Measurements from ENCODE around the gene NRXN3. TPM values are rescaled to one million over a fixed set of nuclear protein-coding genes. Genes with fewer than 3 reads are reported as not detected.

Gene NRXN3
- total and polyA plus RNA-seq, 2 experiments from 2014 or later = 0.08 to 0.11 TPM

DNA sequence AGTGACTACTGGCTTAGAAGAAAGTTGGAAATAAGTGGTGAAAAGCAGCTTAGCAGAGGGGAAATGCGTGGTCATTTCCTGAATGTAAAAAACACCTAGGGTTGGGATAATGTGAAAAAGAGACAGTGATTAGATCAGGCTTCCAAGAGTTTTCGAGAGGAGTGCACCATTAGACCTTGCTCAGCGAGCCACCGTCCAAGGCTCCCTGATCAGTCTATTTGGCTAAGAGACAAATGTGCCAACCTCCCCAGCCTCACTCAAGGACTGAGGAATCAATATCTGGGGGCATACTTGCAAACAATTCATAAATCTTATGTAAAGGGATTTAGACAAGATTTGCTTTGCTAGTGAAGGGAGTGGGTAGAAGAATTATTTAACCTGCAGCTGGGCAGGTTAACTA lies 594.5 kb downstream of the NRXN3 start:
- Histone ChIP-seq H2AFZ (0 out of 2 replicates have a peak overlapping the region, but pooled peaks have one; percentile 24), H3K27me3 (replicated peaks; ENCODE audit: insufficient read depth) (no peaks in the 10 kb centered on the region), H3K4me3 (0 out of 2 replicates have a peak overlapping the region, but pooled peaks have one; percentile 20), H3K9ac (no peak overlapping the region), H3K4me2 (ENCODE audit: unreplicated experiment) (peak overlapping the region; percentile 69), H3K9me3 (ENCODE audit: low read depth) (no peaks in the 10 kb centered on the region), H3K27ac (no peak overlapping the region), H3K36me3 (ENCODE audit: low read depth) (no peaks in the 10 kb centered on the region), H3K4me1 (ENCODE audit: insufficient read depth) (0 out of 2 replicates have a peak, but pooled peaks cover 4% of the 10 kb centered on the region), H3K9me2 (ENCODE audit: insufficient read depth) (no peaks in the 10 kb centered on the region), H3F3A (ENCODE audit: insufficient read depth) (no peaks in the 10 kb centered on the region; the same call in 1 of the 2 replicates), H3K79me2 (ENCODE audit: insufficient read depth) (no peaks in the 10 kb centered on the region), H4K20me1 (ENCODE audit: insufficient read depth) (no peaks in the 10 kb centered on the region)
- in situ Hi-C loops (cut with MboI) = no loop called here
- TF ChIP-seq EZH2phosphoT487 (IDR thresholded peaks at IDR 0.05; ENCODE audit: insufficient read depth, low read depth) (no peak), EZH2 (IDR thresholded peaks at IDR 0.05; ENCODE audit: insufficient read depth, poor library complexity, severe bottlenecking) (no peak)
- DNase-seq = peak; percentile 17
- WGBS, 2 experiments (ENCODE audit: low coverage in 1 of 2, low lambda C conversion rate in 2 of 2, missing lambda C conversion rate in 2 of 2) = 37 to 45% methylated on average over 4 of the region's 4 CpGs

DNA sequence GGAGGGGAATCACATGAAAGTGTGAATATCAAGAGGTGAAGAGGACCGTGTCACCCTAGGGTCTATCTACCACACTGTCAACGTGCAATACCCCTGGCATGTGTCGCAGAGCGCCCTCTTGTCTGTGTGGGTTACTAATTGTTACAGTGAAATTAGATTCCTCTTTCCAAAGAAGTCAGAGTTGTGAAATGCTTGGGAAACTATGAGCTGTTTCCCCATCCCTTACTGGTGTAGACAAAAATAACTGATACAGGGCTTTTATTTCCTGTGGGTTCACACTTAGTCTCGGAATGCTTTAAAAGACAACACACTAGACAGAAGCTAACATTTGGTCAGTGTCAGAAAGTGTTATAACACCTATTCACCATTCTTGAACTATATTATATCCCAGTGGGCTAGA lies 597.3 kb downstream of the NRXN3 start:
- Histone ChIP-seq H3F3A (ENCODE audit: insufficient read depth) (no peaks in the 10 kb centered on the region; the same call in 1 of the 2 replicates), H2AFZ (no peak overlapping the region), H3K9me3 (ENCODE audit: low read depth) (no peaks in the 10 kb centered on the region), H4K20me1 (ENCODE audit: insufficient read depth) (no peaks in the 10 kb centered on the region), H3K9ac (no peak overlapping the region), H3K79me2 (ENCODE audit: insufficient read depth) (no peaks in the 10 kb centered on the region), H3K4me3 (no peak overlapping the region), H3K4me1 (ENCODE audit: insufficient read depth) (0 out of 2 replicates have a peak, but pooled peaks cover 4% of the 10 kb centered on the region), H3K27ac (no peak overlapping the region), H3K36me3 (ENCODE audit: low read depth) (no peaks in the 10 kb centered on the region), H3K4me2 (ENCODE audit: unreplicated experiment) (no peak overlapping the region), H3K9me2 (ENCODE audit: insufficient read depth) (no peaks in the 10 kb centered on the region), H3K27me3 (replicated peaks; ENCODE audit: insufficient read depth) (no peaks in the 10 kb centered on the region)
- in situ Hi-C loops (cut with MboI) = no loop called here
- DNase-seq = no peak
- TF ChIP-seq EZH2 (IDR thresholded peaks at IDR 0.05; ENCODE audit: insufficient read depth, poor library complexity, severe bottlenecking) = no peak
- no peak for TF ChIP-seq EZH2phosphoT487 (IDR thresholded peaks at IDR 0.05; ENCODE audit: insufficient read depth, low read depth)
- 36 to 39% methylated on average over 5 of the region's 5 CpGs for WGBS, 2 experiments (ENCODE audit: low coverage in 1 of 2, low lambda C conversion rate in 2 of 2, missing lambda C conversion rate in 2 of 2)

DNA sequence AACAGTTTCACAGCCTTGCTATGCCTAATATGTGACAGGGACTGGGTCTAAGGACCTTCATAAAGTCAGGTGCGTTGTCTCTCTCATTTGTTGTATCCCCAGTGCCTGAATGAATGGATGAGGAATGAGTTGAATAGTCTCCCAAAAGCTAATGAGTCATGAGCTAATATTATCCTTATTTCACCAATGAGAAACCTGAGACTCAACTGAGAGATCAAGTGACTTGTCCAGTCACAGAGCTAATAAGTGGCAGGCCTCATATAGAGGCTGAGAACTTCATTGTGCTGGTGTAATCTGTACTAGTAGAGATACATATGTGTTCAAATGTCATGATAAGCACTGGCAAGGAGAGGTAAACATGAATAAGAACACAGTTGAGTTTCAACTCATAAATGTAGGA lies 612.4 kb downstream of the NRXN3 start:
- H4K20me1 ChIP-seq (ENCODE audit: insufficient read depth) = no peaks in the 10 kb centered on the region
- H3K79me2 ChIP-seq (ENCODE audit: insufficient read depth) = no peaks in the 10 kb centered on the region
- H3K4me3 ChIP-seq = no peak overlapping the region
- no peaks in the 10 kb centered on the region for H3K9me3 ChIP-seq (ENCODE audit: low read depth)
- no peak overlapping the region for H3K9ac ChIP-seq
- no peaks in the 10 kb centered on the region for H3K27me3 ChIP-seq (replicated peaks; ENCODE audit: insufficient read depth)
- H3K36me3 ChIP-seq (ENCODE audit: low read depth) = no peaks in the 10 kb centered on the region
- H3F3A ChIP-seq (ENCODE audit: insufficient read depth) = no peaks in the 10 kb centered on the region
- H3K9me2 ChIP-seq (ENCODE audit: insufficient read depth) = no peaks in the 10 kb centered on the region
- 43 to 45% methylated on average over 1 of the region's 1 CpG for WGBS, 2 experiments (ENCODE audit: low coverage in 1 of 2, low lambda C conversion rate in 2 of 2, missing lambda C conversion rate in 2 of 2)
- H2AFZ ChIP-seq = no peak overlapping the region
- H3K4me2 ChIP-seq (ENCODE audit: unreplicated experiment) = no peak overlapping the region
- H3K27ac ChIP-seq = no peak overlapping the region
- TF ChIP-seq EZH2 (IDR thresholded peaks at IDR 0.05; ENCODE audit: insufficient read depth, poor library complexity, severe bottlenecking) (no peak), EZH2phosphoT487 (IDR thresholded peaks at IDR 0.05; ENCODE audit: insufficient read depth, low read depth) (no peak)
- no peak for DNase-seq
- in situ Hi-C loops (cut with MboI) = no loop called here
- no peaks in the 10 kb centered on the region for H3K4me1 ChIP-seq (ENCODE audit: insufficient read depth)

DNA sequence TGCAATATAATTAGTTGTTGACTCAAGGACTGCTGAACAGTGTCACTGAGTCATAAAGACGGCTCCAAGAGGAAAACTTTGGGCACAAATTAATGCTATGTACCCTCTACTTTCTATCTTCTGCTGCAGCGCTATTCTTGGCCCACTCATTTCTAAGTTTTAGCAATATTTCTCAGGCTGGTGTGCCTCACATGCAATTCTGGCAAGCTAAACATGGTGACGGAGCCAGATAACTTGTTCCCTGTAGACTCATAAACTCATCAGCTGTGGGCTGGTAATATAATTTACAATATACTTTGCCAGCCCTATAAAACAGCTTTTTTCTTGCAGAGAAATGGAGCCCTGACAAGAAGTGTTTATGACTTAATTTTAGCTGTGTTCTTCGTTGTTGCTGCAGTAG lies 615.1 kb downstream of the NRXN3 start:
- TF ChIP-seq EZH2phosphoT487 (IDR thresholded peaks at IDR 0.05; ENCODE audit: insufficient read depth, low read depth) = no peak
- no peak for TF ChIP-seq EZH2 (IDR thresholded peaks at IDR 0.05; ENCODE audit: insufficient read depth, poor library complexity, severe bottlenecking)

More for the DNA sequence above, 615.1 kb downstream of the NRXN3 start:
- 12 to 14% methylated on average over 4 of the region's 4 CpGs for WGBS, 2 experiments (ENCODE audit: low coverage in 1 of 2, low lambda C conversion rate in 2 of 2, missing lambda C conversion rate in 2 of 2)
- Histone ChIP-seq H3F3A (ENCODE audit: insufficient read depth) (no peaks in the 10 kb centered on the region), H4K20me1 (ENCODE audit: insufficient read depth) (no peaks in the 10 kb centered on the region), H3K4me2 (ENCODE audit: unreplicated experiment) (no peak overlapping the region), H3K4me3 (no peak overlapping the region), H3K9me2 (ENCODE audit: insufficient read depth) (no peaks in the 10 kb centered on the region), H3K9ac (no peak overlapping the region), H3K4me1 (ENCODE audit: insufficient read depth) (no peaks in the 10 kb centered on the region), H3K79me2 (ENCODE audit: insufficient read depth) (no peaks in the 10 kb centered on the region), H2AFZ (no peak overlapping the region), H3K27me3 (replicated peaks; ENCODE audit: insufficient read depth) (no peaks in the 10 kb centered on the region), H3K9me3 (ENCODE audit: low read depth) (no peaks in the 10 kb centered on the region), H3K36me3 (ENCODE audit: low read depth) (no peaks in the 10 kb centered on the region), H3K27ac (no peak overlapping the region)
- peak; percentile 6 for DNase-seq
- in situ Hi-C loops (cut with MboI) = no loop called here
